K562 (cell line): ENCODE data around the gene KCNH2.

Source experiments
- ARNT ChIP-seq, 2 experiments: fragments of 450-650 bp; IDR thresholded peaks; 2 replicates each; pipeline ENCODE4 v1.6.1; 2016; ENCODE audit warnings: mild to moderate bottlenecking in 1 of 2
- CTCF ChIP-seq, 3 experiments: IDR thresholded peaks in 2 of 3; conservative IDR thresholded peaks in 1 of 3; 2 replicates each; pipeline ENCODE4 v1.5.1; 2011 to 2012; ENCODE audit warnings: low read length in 3 of 3, mild to moderate bottlenecking in 3 of 3, control low read depth in 2 of 3, improper control_type of control experiment in 1 of 3, inconsistent platforms in 1 of 3, low read depth in 1 of 3, mixed read lengths in 1 of 3, moderate library complexity in 1 of 3; ENCODE audit not compliant: insufficient read depth in 2 of 3
- FOXM1 ChIP-seq, 2 experiments: fragments of 450-650 bp in 1 of 2; sonication (generic) in 1 of 2; formaldehyde crosslinking in 1 of 2; IDR thresholded peaks; 2 replicates each; pipeline versions ENCODE4 v1.6.1 to v1.9.0; 2017 to 2022; ENCODE audit warnings: low read depth in 2 of 2, mild to moderate bottlenecking in 2 of 2, missing genetic modification reagents in 1 of 2, moderate library complexity in 1 of 2
- SP2 ChIP-seq: IDR thresholded peaks from 2 replicates; pipeline ENCODE4 v1.6.1; 2011; ENCODE audit warnings: mild to moderate bottlenecking, low read depth, low read length, moderate library complexity; ENCODE audit not compliant: poor library complexity, severe bottlenecking; ENCODE audit errors: extremely low read depth
- ZNF324 ChIP-seq: fragments of 250-450 bp; sonication (Bioruptor Pico); IDR thresholded peaks from 2 replicates; pipeline ENCODE4 v1.4.0; 2020; ENCODE audit warnings: mild to moderate bottlenecking

DNA sequence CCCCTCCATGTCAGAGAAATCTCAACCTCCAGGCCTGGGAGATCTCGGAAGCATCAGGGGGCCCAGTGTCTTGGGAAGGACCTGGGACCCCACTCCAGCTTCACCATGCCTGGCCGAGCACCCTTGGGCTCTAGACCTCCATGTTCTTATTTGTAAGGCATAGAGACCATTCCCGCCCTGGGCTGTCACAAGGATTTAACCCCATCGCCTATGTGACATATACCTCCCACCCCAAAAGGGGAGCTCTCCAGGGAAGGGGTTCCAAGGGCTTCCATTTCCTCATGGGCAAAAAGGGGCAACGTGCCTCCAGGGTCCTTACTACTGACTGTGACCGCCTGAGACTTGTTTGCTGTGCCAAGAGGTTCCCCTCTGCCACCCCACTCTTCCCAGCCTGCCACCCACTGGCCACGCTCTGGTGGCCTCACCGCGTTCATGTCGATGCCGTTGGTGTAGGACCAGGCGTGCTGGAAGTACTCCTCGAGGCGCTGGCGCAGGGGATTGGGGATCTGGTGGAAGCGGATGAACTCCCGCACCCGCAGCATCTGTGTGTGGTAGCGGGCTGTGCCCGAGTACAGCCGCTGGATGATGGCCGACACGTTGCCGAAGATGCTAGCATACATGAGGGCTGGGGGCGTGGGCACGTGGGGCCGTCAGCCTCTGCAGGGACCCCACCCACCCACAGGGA, 27.5 kb downstream of the KCNH2 start:
- TF ChIP-seq CTCF (IDR thresholded peaks at IDR 0.05 in 2 of 3, conservative IDR thresholded peaks at IDR 0.05 in 1 of 3; ENCODE audit: insufficient read depth in 2 of 3, low read depth in 1 of 3, low read length in 3 of 3) (no peak), ZNF324 (CRISPR knock-in tag) (no peak), FOXM1 (IDR thresholded peaks at IDR 0.05; ENCODE audit: low read depth) (no peak), FOXM1 (CRISPR knock-in tag; IDR thresholded peaks at IDR 0.05; ENCODE audit: low read depth) (no peak), ARNT (IDR thresholded peaks at IDR 0.05) (no peak), SP2 (no peak)
